ENCODE results near the gene TTC28.
"Not testable (repeated sequence)": the region's sequence is repeated elsewhere in the genome, so short reads cannot be mapped to it uniquely, and the experiment has no call there.

TTC28 gene

DNA sequence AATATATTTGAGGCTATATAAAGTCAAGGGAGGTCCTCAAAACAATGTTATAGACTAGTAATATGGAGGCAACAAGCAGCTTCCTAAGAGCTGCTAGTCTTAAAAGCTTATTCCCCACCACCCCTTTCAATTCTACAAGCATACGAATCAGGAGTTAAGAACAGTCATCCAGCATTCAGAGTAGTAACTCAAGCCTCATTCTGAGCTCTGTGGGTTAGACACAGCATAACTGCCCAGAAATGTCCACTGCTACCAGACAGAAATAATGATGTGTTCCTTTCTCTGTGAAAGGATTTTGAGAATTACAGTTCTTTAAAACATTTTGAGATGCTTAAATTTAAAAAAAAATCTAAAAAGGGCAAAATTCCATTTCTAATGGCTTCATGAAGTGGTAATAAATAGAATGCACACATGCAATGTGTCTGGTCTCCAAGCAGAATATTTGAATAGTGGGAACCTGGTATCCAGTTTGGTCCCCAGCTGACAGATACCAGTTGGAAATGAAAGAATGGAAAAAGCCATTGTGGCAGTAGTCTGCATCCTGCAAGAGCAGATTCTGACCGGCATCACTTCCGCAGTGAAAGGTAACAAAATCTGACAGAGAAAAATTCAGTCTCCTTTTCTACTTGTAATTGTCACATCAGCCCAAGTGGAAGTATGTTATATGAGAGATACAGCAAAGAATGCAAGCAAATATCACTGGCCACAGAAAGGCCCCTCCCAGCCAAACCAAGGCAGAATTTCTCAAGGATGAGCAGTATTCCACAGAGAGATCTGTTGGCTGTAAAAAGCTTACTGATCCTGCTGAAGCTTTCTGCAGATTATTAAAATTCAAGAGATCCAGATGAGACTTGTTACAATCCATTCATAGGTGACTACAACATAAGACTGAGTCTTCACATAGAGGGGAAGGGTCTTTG, 449.8 kb downstream of the TTC28 start:
- DNase-seq (ENCODE audit: low read depth): no peak

DNA sequence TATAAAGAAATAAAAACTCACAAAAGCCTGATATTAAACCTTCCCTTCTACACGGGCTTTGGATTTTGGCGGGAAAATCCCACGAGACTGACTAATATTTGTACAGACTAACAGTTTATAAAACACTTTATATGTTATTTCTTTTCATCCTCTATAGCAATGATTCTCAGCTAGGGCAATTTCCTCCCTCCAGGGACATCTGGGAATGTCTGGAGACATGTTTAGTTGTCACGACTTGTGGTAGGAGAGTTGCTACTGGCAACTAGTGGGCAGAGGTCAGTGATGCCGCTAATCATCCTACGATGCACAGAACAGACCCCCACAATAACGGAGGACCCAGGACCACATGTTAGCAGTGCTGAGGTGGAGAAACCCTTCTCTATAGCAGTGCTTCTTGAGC, 455.8 kb downstream of the TTC28 start:
- DNase-seq (ENCODE audit: low read depth): no peak

DNA sequence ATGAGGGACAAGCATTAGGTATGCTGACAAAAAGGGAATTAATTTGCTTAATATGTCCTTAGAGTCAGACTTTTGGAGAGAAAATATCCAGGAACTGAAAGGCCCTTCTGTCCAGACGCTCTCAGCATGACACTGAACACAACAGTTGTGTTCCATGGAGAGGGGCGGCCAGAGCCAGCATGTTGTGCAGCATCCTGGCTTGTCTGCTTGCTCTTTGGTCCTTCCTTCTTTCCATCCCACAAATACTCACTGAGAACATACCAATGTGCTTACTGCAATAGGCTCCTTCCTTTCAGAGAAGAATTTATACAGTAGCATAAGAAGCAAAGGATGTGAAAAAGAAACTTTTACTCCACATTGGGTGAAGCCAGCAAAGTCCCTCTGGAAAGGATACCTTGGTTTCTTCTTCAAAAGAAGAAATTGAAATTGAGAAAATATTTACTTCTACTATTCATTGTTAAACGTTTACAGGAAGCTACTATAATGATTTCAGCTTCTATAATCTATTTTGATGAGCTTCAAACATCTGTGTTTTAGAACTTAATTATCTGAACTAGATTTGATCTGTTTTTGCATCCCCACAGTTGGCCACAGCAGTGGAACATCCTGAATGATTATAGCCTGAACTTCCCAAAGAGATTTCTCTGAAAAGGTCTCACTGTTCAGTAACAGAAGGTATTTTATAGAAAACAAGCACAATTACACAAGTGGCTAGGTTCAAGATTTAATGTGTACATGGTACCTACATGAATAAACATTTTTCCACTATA, 456.5 kb downstream of the TTC28 start:
- no peak for DNase-seq (ENCODE audit: low read depth)

DNA sequence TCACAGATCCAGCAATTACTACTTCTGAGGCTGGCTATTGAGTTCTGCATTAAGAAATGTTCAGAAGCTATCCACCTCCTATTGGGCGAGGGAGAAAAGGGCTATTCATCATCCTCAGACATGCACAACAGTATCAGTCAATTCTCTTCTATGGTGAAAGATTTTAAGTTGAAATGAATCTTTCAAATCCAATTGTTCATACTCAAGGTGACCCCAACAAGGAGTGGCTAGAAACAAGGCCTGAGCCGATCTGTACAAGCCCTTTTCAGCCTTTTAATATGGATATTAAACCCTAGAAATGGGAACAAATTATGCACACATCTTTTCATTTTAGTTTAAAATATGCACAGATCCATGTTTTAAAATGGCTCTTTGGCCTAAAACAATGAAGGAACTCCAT, 457.1 kb downstream of the TTC28 start:
- no peak for DNase-seq (ENCODE audit: low read depth)

DNA sequence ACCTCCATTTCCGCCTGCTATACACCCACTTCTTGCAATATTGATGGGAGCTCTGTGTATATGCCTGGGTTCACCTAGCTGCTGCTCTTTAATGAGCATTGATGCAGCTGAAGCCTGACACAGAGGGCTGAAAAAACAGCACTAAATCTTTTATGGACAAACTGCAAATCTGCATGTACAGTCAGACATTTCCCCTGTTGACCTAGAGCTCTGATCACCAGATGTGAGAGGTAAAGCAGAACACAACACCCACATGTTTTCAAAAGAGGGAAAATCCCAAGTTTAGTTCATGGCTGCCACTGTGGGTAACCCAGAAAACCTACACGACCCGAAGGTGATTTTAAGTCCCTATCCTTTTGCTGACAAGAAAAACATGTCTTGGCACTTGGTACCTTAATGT, 457.6 kb downstream of the TTC28 start:
- DNase-seq (ENCODE audit: low read depth): no peak

DNA sequence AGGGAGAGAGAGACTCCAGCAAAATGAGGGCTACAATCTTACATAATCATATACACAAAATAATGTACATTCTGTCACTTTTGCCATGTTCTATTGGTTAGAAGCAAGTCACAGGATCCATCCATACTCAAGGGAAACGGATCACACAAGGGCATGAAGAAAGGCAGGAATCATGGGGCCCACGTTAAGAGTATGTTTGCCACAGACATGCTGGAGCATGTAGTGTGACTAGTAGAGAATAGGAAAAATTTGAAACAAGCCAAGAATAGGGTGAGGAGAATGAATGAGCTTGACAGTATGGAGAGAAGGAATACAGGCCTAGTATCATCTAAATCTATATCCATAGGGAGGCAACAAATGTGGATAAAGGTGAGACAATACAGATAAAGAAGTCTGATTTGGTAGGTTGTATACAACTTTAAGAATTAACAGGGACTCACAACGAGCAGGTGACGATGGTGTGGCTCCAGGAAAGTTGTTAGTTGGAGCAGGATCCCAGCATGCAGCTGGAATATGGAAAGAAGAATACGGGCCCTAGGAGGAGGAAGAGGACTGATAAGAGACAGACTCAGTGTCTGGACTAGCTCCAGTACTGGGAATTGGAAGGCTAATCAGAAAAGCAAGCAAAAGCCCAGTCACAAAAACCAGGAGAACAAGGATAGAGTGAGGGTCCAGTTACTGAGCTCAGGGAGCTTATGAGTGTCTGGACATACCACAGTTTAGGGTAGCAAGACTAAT, 458.8 kb downstream of the TTC28 start:
- no peak for DNase-seq (ENCODE audit: low read depth)

DNA sequence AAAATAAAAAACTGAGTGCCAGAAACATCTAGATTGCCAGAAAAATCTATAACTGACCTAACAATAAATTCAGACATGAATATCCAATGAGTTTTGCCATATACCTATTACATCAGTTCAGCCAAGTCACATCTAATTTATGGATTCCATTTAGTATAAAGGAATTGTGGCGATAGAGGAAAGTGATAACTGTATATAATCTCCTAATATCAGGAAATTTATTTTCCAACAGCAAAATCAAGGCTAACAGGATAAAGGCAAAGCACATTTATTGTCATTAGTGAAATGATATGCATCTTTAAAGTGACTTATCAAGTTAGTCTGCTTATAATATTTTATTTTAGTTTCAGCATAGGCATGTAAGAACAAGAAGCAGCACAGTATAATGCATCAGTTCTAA, 462.4 kb downstream of the TTC28 start:
- no peak for DNase-seq (ENCODE audit: low read depth)

DNA sequence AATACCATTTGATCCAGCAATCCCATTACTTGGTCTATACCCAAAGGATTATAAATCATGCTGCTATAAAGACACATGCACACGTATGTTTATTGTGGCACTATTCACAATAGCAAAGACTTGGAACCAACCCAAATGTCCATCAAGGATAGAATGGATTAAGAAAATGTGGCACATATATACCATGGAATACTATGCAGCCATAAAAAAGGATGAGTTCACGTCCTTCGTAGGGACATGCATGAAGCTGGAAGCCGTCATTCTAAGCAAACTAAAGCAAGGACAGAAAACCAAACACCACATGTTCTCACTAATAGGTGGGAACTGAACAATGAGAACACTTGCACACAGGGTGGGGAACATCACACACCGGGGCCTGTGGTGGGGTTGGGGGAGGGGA, 464.9 kb downstream of the TTC28 start:
- DNase-seq (ENCODE audit: low read depth): not testable (repeated sequence)

DNA sequence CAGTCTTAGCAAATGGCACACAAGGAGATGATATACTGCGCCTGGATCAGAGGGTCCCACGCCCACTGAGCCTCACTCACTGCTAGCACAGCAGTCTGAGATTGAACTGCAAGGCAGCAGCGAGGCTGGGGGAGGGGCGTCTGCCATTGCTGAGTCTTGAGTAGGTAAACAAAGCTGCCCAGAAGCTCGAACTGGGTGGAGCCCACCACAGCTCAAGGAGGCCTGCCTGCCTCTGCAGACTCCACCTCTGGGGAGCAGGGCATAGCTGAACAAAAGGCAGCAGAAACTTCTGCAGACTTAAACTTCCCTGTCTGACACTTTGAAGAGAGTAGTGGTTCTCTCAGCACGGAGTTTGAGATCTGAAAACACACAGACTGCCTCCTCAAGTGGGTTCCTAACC, 470.2 kb downstream of the TTC28 start:
- DNase-seq (ENCODE audit: low read depth): not testable (repeated sequence)

DNA sequence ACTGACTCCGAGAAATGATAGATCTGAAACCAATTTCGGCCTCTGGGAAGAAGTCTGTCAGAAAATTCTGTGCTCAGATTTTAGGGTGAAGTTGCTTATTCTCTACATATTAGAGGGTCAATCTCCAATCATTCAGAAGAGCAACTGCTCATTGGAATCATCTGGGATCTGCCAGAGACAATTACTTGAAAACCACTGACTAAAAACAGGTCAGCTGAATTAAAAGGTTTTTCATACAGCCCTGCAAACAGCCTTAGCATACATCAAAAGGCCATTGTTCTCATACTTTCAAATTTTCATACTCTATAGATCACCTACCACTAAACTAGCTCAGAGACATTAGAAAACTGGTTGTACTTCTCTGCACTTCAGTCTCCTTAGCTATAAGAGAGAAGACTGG, 470.9 kb downstream of the TTC28 start:
- no peak for DNase-seq (ENCODE audit: low read depth)

DNA sequence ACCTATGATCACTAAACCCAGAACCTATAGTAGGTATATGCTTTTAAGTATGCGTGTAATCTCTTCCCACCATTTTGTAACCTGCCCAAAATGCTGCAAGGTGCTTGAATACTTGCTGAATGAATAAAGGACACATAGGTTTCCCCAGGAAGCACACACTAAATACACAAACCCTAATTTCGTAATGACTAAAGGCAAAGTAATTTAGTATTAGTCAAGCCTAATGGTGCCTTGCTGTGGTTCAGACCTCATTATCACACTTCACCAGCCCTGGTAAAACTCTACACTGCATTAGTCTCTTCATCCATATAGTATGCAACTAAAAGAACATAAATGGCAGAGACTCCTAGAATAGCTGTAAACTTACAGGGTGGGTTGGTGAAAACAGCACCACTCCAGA, 471.6 kb downstream of the TTC28 start:
- no peak for DNase-seq (ENCODE audit: low read depth)

DNA sequence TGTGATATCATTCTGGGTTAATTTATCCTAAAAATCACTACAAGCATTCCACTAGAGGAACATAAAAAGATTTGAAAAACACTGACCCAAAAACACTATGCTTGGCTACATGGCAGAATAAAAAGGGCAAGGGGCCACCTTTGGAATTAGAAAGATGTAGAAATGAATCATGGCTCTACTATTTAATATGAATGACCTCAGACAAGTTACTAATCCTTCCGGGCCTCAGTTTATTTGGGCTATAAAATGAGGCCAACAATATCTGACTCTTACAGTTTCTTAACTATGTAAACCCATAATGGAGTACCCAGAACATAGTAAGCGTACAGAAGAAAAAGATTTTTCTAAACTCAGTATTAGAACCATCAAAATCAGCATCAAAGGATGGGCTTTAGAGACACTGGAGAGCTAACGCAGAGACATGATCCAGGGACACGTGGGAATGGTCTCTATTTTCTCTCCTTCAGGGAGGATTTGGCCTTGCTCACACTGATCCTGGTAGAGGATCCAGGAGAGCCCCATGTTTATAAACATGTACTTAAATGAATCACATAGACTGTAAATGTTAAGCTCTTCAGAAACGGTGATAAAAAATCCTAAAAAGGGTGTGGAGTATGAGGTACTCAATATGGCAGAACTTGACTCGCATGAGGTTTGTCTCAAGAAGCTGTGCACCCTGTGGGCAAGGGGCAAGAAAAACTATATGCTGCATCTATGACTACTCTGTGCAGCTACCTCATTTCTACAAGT, 472.2 kb downstream of the TTC28 start:
- no peak for DNase-seq (ENCODE audit: low read depth)

DNA sequence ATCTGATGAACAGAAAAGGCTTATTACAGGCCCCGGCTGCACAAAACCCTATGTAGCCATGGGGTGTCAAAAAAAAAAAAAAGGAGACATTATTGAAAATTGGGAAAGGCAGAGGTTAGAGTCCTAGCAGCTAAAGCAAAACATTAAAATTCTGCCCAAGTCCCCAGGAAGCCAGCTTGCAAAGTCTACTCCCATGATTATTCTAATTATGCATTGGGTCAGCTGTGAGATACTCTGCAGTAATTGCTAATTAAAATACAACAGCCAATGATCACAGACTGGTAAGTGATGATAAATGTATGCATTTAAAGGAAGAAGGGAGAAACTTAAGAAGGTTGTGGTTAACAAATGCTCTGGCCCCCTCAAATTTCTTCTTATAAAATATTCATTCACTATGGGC, 473.7 kb downstream of the TTC28 start:
- DNase-seq (ENCODE audit: low read depth): no peak

DNA sequence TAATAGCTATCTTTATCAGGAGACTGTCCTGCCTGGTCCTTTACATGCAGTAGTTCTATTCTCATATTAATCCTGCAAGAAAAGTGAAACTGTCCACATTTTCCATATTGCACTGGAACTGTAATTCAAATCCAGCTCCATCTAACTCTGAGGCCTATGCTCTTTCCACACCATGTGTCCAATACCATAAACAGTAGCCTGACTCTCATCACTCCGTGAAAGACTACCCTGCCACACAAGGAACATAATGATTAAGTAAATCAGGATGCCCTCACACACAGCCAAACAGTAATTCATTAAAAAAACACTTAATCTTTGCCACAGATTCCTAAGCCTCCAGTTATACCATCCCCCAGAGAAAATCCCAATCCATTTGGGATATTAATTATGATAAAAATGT, 475.3 kb downstream of the TTC28 start:
- DNase-seq (ENCODE audit: low read depth): no peak

DNA sequence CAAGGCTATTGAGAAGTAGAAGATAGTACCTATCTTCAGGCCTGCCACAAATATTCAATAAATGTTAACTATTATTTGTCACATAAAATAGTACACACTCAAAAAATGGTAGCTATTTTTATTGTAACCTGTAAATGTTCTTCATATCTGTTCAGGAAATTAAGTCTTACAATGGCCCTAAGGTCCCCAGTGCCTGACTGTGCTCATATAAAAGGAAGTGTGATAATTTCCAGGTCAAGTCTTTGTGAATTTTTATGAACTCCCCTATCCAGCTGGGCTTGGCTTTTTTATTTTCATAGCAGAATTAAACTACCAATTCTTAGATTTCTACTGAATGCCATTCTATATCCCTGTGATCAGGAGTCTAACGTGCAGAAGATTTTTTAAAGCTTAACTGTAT, 476.4 kb downstream of the TTC28 start:
- DNase-seq (ENCODE audit: low read depth): no peak

DNA sequence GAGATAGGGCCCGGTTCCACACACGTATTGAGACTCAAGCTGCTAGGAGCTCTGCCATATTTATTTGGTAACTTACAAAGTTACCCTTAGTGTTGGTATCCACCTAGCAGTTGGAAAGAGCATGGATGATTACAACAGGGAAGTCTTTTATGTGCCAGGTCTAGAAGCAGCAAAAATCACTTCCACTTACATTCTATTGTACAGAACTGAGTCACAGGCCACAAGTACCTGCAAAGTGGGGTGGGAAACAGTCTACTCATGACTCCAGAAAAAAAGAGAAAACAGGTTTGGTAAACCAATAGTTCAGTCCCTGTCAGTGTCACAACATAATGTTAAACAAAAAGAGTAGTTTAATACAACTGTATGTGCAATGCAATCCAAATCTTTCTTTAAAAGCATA, 480.9 kb downstream of the TTC28 start:
- DNase-seq (ENCODE audit: low read depth): no peak

DNA sequence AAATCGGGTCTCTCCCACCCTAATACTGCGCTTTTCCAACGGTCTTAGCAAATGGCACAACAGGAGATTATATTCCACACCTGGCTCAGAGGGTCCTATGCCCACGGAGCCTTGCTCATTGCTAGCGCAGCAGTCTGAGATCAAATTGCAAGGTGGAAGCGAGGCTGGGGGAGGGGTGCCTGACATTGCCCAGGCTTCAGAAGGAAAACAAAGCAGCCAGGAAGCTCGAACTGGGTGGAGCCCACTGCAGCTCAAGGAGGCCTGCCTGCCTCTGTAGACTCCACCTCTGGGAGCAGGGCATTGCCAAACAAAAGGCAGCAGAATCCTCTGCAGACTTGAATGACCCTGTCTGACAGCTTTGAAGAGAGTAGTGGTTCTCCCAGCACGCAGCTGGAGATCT, 488.1 kb downstream of the TTC28 start:
- not testable (repeated sequence) for DNase-seq (ENCODE audit: low read depth)

DNA sequence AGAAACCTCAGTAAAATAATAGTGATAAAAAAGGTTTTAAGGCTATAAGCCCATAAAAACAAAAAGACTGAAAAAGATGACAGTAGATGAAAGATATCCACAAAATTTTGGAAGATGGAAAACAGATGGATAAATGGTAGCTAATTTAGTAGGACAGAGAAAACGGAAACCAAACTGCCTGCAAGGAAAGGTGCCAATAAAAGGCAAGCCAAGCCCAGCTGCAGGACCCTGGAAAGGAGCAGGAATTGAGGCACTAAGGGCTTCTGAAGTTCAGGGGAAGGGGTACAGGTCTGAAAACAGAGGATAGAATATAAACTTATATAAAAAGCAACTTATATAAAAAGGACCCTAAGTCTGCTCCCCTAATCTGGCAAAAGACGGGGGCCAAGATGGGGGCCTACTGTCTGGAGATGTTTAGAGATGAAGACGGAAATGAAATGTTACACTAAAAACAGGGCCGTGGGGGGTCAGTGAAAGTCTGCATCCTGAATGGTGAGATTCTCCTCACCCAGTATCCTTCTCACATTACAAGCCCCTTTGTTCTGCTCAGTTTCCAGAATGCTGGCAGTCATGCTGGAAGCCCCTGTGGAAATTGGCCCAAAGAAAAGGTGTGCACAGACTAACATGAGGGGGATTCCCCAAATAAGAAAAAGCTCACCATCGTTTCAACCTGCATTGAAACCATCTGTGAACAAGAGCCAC, 491.3 kb downstream of the TTC28 start:
- no peak for DNase-seq (ENCODE audit: low read depth)

DNA sequence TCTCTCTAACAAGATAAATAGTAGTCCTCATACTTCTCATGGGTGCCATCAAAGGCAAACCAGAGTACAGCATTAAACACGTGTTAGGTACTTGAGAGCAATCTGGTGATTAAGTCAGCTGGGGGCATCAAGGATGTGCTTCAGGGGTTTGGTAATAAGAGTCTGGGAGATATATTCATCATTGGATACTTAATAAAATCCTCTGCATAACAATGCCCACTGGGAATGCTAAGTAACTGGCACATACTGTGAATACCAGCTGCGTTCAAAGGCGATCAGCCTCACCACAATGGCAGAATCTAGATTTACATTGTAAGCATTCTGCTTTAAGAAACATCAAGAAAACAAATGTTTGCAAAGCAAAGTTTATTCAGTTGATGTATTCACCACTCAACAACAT, 492.0 kb downstream of the TTC28 start:
- DNase-seq (ENCODE audit: low read depth): no peak

DNA sequence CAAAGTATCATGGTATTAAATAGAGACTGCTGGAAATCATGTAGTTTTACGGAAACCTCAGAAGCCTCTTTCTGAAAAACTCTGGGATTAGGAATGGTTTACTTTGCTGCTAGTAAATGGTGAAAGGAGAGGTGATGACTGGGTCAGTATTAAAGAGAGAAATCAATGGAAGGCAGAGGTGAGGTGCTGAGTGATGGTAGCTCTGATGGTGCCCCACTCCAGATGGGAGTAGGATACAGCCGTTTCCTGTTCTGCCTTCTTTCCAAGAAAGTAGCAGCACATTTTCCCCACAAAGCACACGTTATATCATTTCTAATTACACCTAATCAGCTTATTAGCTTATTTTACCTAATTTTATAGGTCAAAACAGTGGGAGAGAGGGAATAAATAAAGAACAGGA, 493.0 kb downstream of the TTC28 start:
- DNase-seq (ENCODE audit: low read depth): no peak

DNA sequence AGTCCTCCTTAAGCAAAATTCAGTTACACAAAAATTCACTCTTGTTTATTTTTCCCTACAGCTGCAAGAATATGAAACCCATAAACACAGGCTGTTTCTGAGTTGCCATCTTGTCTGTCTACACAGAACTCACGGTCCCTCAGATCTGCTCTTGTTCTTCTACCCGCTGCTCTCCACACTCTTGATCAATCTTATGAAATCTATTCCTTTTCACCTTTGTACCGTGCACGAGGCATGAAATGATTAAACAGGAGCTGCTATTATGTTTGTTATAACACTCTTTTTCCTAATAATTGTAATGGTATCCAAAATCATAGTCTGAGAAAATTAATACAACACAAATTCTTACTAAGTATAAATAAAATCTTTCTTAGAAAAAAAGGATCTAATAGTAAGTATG, 494.5 kb downstream of the TTC28 start:
- no peak for DNase-seq (ENCODE audit: low read depth)
